Activated T-cell treated with anti-CD3 and anti-CD28 coated beads for 48 hours (primary cell): ENCODE results near the gene ITGA2.
A peak's percentile ranks its signal among the peaks of the same experiment; 100 is the strongest.

Source experiments
- DNase-seq: peaks from one replicate; pipeline ENCODE4 v3.0.0-alpha.2; 2020; ENCODE audit warnings: low read depth

The ITGA2 gene

GRCh38 chr5:53055365-53055764, 66.2 kb downstream of the ITGA2 start:
- DNase-seq, result no peak

- DNase-seq, result no peak
Observed at GRCh38 chr5:53059281-53059680, 70.1 kb downstream of the ITGA2 start.

- DNase-seq, result no peak
Observed at GRCh38 chr5:53063176-53063575, 74.0 kb downstream of the ITGA2 start.

- no peak for DNase-seq
Observed at GRCh38 chr5:53063791-53064190, 74.6 kb downstream of the ITGA2 start.

DNA sequence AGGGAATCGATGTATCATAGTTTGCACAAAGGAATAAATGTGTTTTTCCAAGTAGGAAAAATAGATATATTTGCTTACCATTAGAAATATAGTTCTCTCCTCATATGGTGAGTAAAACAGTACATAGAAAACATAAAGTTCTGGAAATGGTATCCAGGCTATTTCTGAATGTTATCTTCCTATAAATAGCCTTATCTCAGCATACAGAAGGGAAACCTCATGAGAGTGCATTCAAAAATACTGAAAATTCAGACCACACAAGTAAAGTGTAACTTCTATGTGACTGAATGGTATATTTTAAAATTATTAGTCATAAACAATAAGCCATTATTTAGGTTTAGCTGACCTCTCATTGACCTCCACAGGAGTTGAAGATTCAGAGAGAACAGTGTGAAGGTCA, 76.9 kb downstream of the ITGA2 start:
- no peak for DNase-seq

DNA sequence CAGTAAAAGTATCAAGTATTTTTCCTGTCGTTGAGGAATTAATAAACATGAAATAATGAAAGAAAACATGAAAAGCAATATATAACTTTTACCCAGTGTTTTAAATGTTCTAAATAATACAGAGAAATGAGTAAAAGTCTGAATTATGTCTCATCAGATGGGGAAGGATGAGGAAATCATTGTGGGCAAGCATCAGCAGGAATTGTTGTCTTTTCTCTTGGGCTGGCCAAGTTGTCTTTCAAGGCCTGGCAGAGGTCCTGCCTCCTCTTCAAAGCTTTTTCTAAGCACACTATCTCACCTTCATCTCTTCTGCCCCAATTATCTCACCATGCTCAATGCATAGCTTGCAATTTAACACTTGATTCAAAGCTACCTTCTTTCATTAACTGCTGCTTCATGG, 78.5 kb downstream of the ITGA2 start:
- DNase-seq, result no peak

- DNase-seq, result no peak
Observed at GRCh38 chr5:53068291-53068836, 79.2 kb downstream of the ITGA2 start.

DNA sequence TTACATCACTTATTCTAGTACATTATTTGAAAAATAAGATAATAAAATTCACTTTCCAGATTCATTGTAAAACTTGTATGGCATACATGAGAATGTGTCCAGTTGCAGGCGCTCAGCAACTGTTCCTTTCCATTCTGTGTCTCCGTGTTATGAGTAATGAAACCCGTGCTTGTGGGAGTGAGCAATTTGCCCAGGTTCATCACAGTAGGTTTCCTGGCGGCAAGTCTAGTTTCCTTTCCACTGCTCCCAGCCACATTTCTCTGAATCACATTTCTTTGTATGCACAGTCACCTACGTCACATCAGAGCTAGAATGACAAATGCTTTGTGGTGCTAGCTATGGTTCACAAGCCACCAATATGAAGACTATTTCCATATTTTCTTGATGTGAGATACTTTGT, 80.5 kb downstream of the ITGA2 start:
- DNase-seq, result peak; percentile 56

DNA sequence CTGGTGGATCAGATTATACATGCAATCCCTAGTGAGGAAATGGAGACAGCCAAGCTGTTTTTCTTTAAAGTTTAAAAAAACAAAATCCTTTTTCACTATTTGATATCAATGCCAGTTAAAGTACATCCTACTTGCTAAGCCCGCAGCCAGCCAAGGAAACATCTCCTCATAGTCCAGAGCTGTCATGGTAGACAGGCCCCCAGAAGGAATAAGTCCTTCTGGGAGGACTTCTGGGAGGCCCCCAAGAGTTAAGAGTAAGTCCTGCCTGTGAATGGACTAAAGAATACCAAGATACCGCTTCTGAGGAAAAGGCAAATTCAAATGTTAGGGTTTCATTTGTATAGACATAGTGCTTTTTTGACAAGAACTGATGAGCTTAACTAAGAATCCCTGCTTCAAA, 82.1 kb downstream of the ITGA2 start:
- DNase-seq, result no peak

- DNase-seq, result no peak
Observed at GRCh38 chr5:53071738-53072137, 82.6 kb downstream of the ITGA2 start.

- DNase-seq, result no peak
Observed at GRCh38 chr5:53073348-53073747, 84.2 kb downstream of the ITGA2 start.

DNA sequence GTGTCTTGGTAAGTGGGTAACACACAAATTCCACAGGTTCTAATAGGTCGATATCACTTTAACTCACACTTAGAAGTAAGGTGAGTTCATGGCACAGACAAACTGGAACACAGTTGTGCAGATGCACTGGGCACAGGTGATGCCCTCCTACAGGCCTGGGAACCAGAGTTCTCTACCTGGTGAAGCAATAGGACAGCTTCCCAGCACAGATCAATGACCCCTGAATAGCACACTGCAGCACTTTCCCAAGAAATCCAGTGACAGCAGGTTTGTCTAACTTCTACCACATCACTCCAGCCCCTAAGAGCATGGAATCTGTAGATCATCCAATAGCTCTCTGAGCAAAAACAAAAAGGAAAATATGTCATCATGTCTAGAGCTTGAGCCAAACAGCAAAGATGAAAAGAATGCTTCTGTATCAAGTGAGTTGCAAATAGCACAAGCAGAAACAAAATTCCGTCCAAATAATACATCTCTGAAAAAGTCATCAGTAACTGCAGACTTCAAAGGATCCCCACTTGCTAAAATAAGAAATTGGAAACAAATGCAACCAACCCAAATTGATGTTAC, 86.9 kb downstream of the ITGA2 start:
- no peak for DNase-seq

DNA sequence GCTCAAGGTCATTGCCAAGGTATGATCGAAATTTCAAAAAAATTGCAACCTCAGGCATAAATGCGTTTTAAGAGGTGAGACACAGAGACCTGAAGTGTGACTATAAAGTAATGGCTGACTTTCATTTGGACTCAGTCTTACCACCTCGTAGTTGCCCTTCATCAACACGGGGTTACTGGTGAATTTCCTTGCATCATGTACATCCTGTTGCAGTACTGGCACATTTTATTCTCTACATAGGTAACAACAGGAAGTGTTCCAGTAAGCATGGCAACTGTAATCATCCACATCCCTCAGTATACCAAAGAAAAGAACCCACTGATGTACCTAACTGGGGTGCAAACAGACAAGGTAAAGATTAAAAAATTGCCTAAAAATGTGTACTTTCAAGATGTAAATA, 91.1 kb downstream of the ITGA2 start:
- no peak for DNase-seq

DNA sequence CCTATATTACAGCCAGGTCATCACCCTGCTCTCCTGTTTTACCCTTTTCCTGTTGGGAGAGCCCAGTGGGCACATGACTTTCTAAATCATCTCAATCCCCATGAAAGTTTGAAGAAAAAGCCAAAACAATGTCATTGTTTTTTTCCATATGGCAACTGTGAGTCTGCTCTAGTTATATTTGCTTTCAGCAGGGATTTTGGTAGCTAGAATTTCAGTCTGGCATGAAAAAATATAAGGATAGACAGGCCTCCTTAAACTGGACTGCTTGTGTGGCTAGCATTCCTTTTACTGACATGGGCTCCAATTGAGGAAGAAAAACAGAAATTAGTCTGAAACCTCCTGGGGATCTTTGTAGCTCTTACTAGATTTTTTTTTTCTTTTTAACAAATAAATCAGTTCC, 94.8 kb downstream of the ITGA2 start:
- DNase-seq, result no peak

DNA sequence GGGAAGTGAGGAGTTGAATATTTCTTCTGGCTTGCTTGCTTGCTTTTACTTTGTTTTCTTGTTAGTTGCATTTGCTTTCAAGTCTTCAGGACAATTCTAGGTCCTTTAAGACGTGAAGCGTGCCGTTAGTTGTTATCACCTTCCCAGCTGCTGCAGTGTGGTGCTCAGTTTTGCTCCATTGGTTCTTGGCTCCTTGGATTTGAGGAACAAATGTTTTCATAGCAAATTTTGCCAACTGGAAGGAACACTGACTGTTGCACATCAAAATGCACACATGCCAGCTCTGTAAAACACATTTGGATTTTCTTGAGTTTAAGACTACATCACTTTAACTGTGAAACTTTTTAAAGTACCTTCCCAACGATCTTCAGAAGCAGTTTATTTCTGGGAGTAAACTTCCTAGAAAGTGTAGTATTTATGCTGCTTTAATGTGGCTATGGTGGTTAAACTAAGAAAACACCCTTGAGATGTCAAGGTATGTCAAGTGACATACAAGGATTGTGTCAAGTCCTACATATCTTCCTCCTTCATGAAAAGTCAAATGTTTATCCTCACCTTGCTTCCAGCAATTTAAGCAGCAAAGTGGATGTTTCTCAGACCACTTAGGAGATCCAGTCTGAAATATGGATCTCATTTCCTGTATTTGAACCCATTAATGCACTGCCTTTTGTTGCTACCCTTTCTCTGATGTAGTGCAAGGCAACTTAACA, 95.5 kb downstream of the ITGA2 start:
- DNase-seq, result no peak

DNA sequence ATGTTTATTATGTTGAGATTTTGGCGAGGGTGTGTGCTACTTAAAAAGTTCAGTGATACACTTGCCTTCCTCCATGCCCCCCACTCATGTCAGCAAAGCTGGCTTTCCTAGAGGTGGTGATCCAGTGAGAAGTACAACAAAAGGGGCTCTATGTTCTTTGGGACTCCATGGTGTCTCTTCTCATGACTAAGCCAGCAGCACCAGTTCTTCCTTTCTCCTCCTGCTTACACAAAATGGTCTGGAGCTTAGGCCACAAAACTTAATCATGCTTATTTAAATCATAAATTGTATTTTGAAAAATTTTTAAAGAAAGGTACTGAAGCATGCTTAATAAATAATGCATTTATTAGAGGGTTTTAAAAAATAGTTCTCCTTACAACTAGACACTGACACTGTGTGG, 98.0 kb downstream of the ITGA2 start:
- DNase-seq, result no peak

DNA sequence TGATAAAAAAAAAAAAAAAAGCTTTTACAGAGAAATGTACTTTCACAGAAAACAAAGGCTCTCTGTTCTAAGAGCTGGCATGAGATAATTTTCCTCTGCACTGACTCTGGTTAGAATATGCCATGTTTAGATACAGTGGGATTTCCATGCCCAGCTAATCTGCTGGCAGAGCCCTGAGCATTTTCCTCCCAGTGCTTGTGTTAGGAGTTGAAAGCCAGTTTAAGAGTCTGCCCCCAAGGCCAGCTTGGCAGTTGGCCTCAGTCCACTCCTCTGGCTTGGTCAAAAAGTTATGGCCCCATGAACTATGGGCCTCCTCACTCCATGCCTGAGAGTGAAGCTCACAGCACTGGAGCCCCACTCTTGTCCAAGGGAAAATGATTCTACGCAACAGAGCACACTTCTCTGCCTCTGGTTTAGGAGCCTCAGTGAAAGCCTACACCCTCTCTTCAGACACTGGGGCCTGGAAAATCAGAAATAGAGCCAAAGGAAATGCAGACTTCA, 98.5 kb downstream of the ITGA2 start:
- no peak for DNase-seq

GRCh38 chr5:53089481-53089991, 100.4 kb downstream of the ITGA2 start:
- no peak for DNase-seq

DNA sequence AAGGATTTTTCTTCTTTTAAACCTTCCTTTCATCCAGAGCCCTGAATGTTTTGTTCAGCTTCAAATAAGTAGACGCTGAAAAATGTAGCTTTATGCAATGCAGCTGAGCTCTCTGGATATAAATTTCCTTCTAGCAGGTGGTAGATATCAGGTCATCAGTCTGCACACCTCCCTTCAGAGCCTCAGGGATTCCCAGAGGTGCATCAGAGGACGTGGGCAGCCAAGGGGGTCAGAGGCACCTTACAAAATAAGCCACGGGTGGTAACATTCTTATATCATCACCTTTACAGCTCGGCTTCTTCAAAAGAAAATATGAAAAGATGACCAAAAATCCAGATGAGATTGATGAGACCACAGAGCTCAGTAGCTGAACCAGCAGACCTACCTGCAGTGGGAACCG, 101.1 kb downstream of the ITGA2 start:
- no peak for DNase-seq

GRCh38 chr5:53091289-53091688, 102.1 kb downstream of the ITGA2 start:
- DNase-seq, result no peak

GRCh38 chr5:53092242-53092641, 103.1 kb downstream of the ITGA2 start:
- no peak for DNase-seq

DNA sequence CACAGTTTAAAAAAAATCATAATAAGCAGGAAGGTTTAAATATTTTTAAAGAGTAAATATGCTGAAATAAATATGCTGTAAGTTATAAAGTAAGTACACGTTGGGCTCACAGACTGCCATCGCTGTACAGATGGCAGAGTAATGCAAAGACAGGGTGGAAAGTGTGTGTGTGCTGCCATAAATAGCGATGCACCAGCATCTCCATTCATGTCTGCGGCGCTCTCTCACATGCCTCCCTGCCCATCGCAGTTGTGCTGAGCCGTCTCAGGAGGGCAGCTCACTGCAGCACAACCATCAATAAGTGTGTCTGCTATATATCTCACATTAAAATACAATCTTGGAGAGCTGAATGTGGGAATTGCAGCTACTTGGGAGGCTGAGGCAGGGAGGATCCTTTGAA, 106.1 kb downstream of the ITGA2 start:
- DNase-seq, result no peak

GRCh38 chr5:53095931-53096525, 106.9 kb downstream of the ITGA2 start:
- peak; percentile 48 for DNase-seq
